CD4-positive, alpha-beta T cell treated with Interleukin-15 for 1 hour (primary cell): ENCODE data around the gene PCDH15.
"Not testable (repeated sequence)": the region's sequence is repeated elsewhere in the genome, so short reads cannot be mapped to it uniquely, and the experiment has no call there.

Experiments used
- DNase-seq: peaks from one replicate; pipeline ENCODE4 v3.0.0-alpha.2; 2020

PCDH15 gene

DNA sequence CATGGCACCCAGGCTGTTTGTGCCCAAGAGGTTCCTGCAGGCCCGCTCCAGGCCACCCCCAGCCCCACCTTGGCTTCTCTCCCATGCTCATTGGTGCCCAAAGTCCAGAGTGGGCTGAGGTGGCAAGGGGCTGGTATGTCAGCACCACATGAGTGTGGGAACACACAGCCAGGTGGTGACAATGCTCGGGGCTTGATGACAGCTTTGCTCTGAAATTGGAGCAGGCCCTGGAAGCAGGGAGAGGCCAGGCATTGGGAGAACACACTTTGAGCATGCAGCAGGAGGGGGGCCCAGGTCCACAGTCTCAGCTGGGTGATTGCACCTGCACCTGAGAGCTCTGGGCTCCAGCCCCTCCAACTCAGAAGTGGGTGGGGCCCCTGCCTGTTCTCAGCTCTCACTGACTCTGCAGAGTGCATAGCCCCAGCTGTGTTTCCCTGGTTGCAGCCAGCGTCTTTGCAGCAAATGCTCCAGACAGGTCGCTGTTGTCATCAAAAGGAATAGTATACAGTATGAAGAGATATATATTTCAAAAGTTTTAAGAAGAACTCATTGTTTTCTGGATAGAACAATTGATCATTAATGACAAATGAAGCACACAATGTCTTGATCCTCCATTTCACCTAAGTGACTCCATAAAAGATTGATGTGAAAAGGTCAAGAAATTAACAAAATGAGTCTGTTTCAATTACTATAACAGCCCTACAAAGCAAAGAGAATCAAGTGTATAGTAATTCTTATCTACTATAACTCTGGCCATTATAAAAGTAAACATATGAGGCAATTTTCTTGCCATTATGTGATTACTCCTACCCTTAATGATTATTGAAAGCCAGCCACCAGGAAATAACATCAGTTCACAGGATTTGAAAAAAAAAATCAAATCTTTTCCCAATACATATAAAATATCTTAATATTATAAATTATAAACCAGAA is 848.1 kb downstream of the PCDH15 start:
- DNase-seq, result no peak

GRCh38 chr10:53939654-53940053 is 861.4 kb downstream of the PCDH15 start:
- DNase-seq, result no peak

DNA sequence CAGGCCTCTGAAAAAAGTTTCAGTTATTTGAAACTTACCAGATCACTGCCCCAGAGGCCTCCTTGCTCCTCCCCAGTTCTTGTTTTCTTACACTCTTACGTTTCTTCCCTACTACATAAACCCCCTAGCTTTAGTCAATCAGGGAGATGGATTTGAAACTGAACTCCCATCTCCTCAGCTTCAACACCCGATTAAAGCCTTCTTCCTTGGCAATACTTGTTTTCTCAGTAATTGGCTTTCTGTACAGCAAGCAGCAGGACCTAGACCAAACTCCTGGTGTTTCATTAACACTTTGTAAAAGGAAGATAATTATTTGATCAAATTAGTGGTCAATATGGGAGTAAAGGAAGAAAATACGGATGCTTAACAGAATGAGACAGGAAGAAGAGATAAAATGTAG is 870.4 kb downstream of the PCDH15 start:
- DNase-seq, result no peak

- DNase-seq, result not testable (repeated sequence)
Measured at GRCh38 chr10:53924051-53924700, 876.9 kb downstream of the PCDH15 start.

- no peak for DNase-seq
Measured at GRCh38 chr10:53918755-53919154, 882.3 kb downstream of the PCDH15 start.

DNA sequence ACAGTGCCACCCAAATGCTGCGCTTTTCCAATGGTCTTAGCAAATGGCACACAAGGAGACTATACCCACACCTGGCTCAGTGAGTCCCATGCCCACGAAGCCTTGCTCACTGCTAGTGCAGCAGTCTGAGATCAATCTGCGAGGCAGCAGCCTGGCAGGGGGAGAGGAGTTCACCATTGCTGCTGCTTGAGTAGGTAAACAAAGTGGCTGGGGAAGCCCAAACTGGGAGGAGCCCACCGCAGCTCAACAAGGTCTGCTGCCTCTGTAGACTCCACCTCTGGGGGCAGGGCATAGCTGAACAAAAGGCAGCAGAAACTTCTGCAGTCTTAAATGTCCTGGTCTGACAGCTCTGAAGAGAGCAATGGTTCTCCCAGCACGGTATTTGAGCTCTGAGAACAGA is 891.2 kb downstream of the PCDH15 start:
- DNase-seq, result no peak

DNA sequence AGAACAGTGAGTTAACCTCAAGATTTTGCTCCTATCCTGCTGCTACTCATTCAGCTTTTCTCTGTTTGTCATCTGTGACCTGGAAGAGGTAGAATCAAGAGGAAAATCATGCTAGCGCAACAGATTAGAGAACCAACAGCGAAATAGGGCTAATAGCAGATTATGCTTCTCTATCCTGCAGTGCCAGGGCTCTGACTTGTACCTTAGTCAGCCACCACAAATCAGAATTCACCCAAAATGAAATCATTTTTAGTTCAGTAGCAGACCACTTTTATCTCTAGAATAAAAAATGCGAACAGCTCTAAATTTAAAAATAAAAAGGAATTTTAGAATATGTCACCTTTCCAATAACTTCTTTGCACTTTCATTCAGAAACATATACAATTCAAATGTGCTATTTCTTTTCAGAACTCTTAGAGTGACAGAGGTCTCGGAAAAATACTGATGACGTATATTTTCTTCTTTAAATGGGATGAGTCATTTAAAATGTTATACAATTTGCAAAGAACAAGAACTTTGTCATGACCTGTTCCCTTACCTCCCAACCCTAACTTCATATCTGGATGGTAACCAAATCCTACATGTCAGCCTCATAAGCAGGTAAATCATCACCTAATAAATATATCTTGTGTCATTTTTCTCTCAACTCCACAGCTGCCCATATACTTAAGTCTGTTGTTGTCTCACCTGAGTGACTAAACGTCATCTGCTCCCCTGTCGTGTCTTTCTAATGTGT is 896.4 kb downstream of the PCDH15 start:
- DNase-seq, result no peak

- DNase-seq, result no peak
Measured at GRCh38 chr10:53903756-53904155, 897.3 kb downstream of the PCDH15 start.

DNA sequence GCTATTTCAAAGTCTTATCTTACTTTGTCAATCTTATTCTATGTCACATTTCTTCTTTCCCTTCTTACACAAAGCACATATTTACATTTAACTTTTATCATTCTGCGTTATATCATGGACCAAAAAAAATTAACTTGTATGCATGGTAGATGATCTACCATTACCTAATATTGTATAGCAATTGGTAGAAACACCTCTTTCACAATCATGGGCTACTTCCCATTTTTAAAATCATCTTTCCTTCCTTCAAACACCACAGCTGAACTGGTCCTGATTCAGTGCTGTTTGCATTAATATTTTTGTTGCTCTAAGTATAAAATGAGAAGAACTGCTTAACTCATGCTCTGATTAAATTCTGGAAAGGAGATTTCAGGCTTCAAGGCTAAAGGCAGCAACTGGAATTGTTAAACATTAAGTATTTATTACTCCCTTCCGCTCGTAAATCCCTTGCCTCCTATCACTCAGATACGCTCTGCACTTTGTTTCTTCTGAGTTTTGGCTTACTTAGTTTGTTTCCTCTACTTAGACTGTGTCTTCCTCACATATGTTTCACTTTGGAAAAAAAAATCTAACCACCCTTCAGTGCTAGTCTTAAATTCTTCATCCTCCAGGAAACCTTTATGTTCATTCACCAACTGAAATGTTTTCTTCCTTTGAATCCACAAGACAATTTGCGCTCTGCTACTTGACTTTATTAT is 901.4 kb downstream of the PCDH15 start:
- no peak for DNase-seq

GRCh38 chr10:53898532-53898931 is 902.5 kb downstream of the PCDH15 start:
- DNase-seq, result no peak

GRCh38 chr10:53894145-53894544 is 906.9 kb downstream of the PCDH15 start:
- no peak for DNase-seq

GRCh38 chr10:53893061-53893460 is 908.0 kb downstream of the PCDH15 start:
- no peak for DNase-seq

- no peak for DNase-seq
Measured at GRCh38 chr10:53886325-53887300, 914.4 kb downstream of the PCDH15 start.

DNA sequence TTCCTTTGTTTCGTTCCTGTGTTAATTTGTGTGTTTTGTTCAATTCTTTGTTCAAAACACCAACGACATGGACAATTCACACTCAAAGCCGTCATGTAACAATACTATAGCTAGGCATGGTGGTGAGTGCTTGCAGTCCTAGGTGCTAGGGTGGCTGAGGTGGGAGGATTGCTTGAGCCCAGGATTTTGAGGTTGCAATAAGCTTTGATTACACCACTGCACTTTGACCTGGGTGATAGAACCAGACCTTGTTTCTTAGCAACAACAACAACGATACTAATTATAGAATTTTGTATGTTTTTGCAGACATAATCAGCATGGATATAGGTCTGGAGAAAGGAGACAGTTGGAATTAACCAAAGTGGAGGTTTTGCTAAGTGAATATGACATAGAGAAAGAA is 936.2 kb downstream of the PCDH15 start:
- no peak for DNase-seq

DNA sequence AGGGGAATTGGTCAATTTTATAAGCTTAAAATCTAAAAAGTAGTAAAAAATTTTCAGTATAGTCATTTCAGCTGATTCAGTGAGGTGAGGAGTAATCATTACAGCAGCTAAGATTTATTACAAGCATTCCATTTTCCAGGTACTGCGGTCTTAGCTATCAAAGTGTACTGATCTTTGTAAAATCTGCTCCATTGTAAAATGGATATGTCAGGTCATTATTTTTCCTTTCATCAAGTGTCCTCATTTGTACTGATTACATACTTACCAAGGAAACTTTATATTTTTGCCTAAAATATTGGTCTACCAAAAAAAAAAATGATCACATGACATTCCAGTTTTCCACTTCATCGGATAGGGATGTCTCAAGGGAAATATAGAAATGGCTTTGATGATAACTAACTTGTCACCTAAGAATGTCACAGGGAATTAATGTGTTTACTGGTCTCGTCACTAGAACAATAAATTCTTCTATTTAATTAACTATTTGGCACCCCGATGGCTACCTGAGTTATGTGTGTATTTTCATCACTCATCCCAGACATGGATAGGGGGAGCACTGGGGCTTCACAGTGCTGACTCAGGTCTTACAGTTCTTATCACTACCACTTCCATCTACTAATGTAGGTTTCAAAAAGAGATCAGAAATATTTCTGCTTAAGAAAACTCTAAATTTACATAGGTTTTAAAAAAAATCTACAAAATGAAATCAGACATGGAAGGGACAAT is 948.4 kb downstream of the PCDH15 start:
- no peak for DNase-seq

DNA sequence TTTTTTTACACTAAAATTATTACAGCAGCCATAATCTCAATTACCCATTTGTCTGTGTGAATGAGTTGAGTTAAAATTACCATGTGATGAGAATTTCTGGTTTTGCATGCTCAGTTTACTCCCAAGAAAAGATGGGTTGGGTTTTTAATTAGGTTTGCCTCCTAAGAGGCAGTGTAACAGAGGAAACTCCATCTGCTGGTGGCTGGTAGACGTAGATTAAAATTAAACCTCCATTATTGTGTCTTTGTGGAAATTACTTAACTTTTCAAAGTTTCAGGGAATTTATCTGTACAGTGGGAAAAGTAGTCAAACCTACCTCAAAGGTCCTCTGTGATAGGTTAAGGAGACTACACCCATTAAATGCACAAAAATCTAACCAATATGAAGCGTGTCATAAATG is 954.2 kb downstream of the PCDH15 start:
- no peak for DNase-seq

GRCh38 chr10:53843736-53844362 is 957.2 kb downstream of the PCDH15 start:
- no peak for DNase-seq

GRCh38 chr10:53841483-53842145 is 959.4 kb downstream of the PCDH15 start:
- DNase-seq, result no peak

DNA sequence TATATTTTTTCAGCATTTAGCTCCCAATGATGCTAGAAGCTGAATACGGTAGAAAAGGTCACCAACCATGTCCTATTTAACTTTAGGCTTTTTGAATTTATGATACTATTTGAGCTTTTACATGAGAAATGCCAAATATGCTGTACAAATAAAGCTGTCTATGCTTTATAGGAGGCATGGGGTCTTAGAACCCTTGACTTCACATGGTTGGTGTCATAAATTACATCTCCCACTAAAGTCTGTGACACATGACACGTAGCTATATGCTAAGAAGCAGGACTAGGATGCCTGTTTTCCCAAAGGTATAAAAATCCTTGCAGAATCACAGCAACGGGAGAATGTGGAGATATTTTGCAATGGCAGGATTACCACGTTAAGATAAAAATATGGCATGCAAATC is 960.4 kb downstream of the PCDH15 start:
- DNase-seq, result no peak
